Prostate gland (tissue), 2 donors: ENCODE results near the gene PEX11G. TPM values are rescaled to one million over a fixed set of nuclear protein-coding genes. Genes with fewer than 3 reads are reported as not detected.

Experiments used
- DNase-seq: peaks from one replicate; pipeline ENCODE4 v3.0.0-alpha.2; 2019; ENCODE audit warnings: low spot score
- H3K27ac ChIP-seq, 2 donors: fragments of 200-600 bp; sonication (generic); 2 replicates each; pipeline ENCODE4 v1.5.1; 2017 to 2019
- H3K27me3 ChIP-seq: fragments of 200-600 bp; sonication (generic); replicated peaks from 2 replicates; pipeline ENCODE4 v1.5.1; 2019; ENCODE audit not compliant: insufficient read depth
- H3K36me3 ChIP-seq, 2 donors: fragments of 200-600 bp; sonication (generic); 1 replicate in 1 of 2; 2 replicates in 1 of 2; pipeline versions ENCODE4 v1.5.1 to v1.8.1; 2017 to 2019
- H3K4me1 ChIP-seq: fragments of 200-600 bp; sonication (generic); replicated peaks from 2 replicates; pipeline ENCODE4 v1.5.1; 2019
- H3K4me3 ChIP-seq, 2 donors: fragments of 200-600 bp; sonication (generic); 2 replicates each; pipeline ENCODE4 v1.5.1; 2017 to 2019
- H3K9me3 ChIP-seq: fragments of 200-600 bp; sonication (generic); 2 replicates; pipeline ENCODE4 v1.5.1; 2017
- CTCF ChIP-seq, 4 experiments: fragments of 200-600 bp in 2 of 4; fragments of 450-650 bp in 2 of 4; sonication (generic) in 2 of 4; IDR thresholded peaks; 1 replicate in 3 of 4; 2 replicates in 1 of 4; pipeline ENCODE4 v1.5.1; 2016 to 2019; ENCODE audit warnings: antibody characterized with exemption in 4 of 4, mild to moderate bottlenecking in 2 of 4, moderate library complexity in 2 of 4
- POLR2A ChIP-seq: fragments of 450-650 bp; IDR thresholded peaks from one replicate; pipeline ENCODE4 v1.6.1; 2016; ENCODE audit warnings: antibody characterized with exemption, mild to moderate bottlenecking
- POLR2AphosphoS5 ChIP-seq: sonication (generic); formaldehyde crosslinking; IDR thresholded peaks from one replicate; pipeline ENCODE4 v1.6.1; 2017; ENCODE audit warnings: antibody characterized with exemption
- WGBS: methylation state at CpG from one replicate; pipeline ENCODE4 v1.1.5; 2018; 5-methylcytosine and 5-hydroxymethylcytosine counted together
- intact Hi-C: fragments of 100-400 bp; cut with DNase I; formaldehyde crosslinking; loops from one replicate; pipeline ENCODE4 v1.14.2; 2022
- total RNA-seq, 2 donors: library from RNA; depleted of rRNA; stranded (reverse); fragments of >200 nt; gene quantifications; one replicate each; pipeline ENCODE4 v1.1.0, GENCODE V29; 2016

Gene PEX11G
- total RNA-seq, 2 donors from 2014 or later: 13.1 to 17.4 TPM

- H3K36me3 ChIP-seq: no peaks in the 10 kb centered on the region
- H3K27ac ChIP-seq: no peak overlapping the region
- H3K4me1 ChIP-seq: no peaks in the 10 kb centered on the region
- no peak overlapping the region for H3K4me3 ChIP-seq
- DNase-seq: no peak
- H3K27me3 ChIP-seq: no peaks in the 10 kb centered on the region
- no peaks in the 10 kb centered on the region for H3K9me3 ChIP-seq
- intact Hi-C loops: no loop called here
- TF ChIP-seq POLR2A (no peak), CTCF (IDR thresholded peaks at IDR 0.05) (no peak), POLR2AphosphoS5 (no peak)
- WGBS: 82% methylated on average over 4 of the region's 9 CpGs
Observed at GRCh38 chr19:7478843-7479227, 10.0 kb downstream of the PEX11G start.

- Histone ChIP-seq H3K27ac (no peak overlapping the region), H3K27me3 (no peaks in the 10 kb centered on the region), H3K4me1 (no peaks in the 10 kb centered on the region), H3K36me3 (no peaks in the 10 kb centered on the region), H3K9me3 (no peaks in the 10 kb centered on the region), H3K4me3 (no peak overlapping the region)
- TF ChIP-seq CTCF (IDR thresholded peaks at IDR 0.05) (no peak), POLR2AphosphoS5 (no peak), POLR2A (no peak)
- DNase-seq: no peak
- intact Hi-C loops: no loop called here
- 55% methylated on average over 16 of the region's 26 CpGs for WGBS
Observed at GRCh38 chr19:7478173-7478842, 10.5 kb downstream of the PEX11G start.

DNA sequence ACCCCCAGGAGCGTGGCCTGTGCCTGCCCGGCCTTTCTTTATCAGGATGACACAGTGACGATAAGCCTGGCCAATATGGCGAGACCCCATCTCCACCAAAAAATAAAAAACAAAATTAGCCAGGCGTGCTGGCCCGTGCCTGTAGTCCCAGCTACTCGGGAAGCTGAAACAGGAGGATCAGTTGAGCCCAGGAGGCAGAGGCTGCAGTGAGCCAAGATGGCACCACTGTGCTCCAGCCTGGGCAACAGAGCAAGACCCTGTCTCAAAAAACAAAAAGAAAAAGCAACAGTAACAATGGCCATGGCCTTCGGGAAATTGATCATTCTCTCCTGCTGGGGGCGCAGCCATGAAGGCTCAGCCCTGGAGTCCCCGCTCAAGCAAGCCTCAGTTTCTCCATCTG is 11.1 kb downstream of the PEX11G start:
- Histone ChIP-seq H3K9me3 (no peaks in the 10 kb centered on the region), H3K27ac (no peak overlapping the region), H3K4me1 (no peaks in the 10 kb centered on the region), H3K36me3 (no peaks in the 10 kb centered on the region), H3K27me3 (no peaks in the 10 kb centered on the region), H3K4me3 (no peak overlapping the region)
- no peak for TF ChIP-seq POLR2A
- TF ChIP-seq POLR2AphosphoS5: no peak
- no peak for TF ChIP-seq CTCF (IDR thresholded peaks at IDR 0.05)
- WGBS: 96% methylated on average over 10 of the region's 10 CpGs
- intact Hi-C loops: no loop called here
- DNase-seq: no peak

DNA sequence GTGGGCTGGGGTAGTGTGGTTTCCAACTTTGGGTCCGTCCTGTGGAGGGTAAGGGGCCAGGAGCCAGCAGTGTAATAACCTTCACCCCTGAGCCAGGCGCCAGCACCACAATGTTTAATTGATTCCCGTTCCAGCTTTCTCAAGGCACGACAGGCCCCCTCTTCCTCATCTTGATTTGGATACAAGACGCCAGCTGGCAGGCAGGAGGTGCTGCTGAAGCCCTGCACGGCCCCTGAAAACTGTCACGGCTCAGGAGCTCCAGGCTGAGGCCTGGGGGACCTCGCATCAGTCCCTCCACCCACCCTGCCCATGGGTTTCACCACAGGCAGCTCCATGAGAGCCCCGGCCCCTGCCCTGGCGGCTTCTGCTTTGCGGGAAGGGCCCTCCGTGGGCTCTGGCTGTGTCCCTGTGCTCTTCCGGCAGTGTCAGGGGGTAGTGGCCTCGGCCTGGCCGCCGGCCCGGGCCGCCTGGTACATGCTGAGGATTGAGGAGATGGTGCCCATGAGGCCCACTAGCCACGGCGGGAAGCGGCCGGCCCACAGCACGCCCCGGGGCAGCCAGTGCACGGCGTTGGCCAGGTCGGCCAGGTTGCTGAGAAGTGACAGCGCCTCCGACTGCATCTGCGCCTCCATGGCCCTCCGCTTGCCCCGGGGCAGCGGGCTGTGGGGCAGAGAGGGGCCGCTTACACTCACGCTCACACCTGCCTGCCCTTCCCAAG is 11.9 kb downstream of the PEX11G start:
- intact Hi-C loops: no loop called here
- Histone ChIP-seq H3K27me3 (no peaks in the 10 kb centered on the region), H3K36me3 (no peaks in the 10 kb centered on the region), H3K9me3 (no peaks in the 10 kb centered on the region), H3K27ac (no peak overlapping the region), H3K4me3 (no peak overlapping the region), H3K4me1 (no peaks in the 10 kb centered on the region)
- DNase-seq: no peak
- TF ChIP-seq POLR2AphosphoS5 (no peak), CTCF (IDR thresholded peaks at IDR 0.05) (no peak), POLR2A (no peak)
- WGBS: 74% methylated on average over 20 of the region's 35 CpGs

GRCh38 chr19:7476241-7476640 is 12.6 kb downstream of the PEX11G start:
- H3K4me1 ChIP-seq: no peaks in the 10 kb centered on the region
- intact Hi-C loops: no loop called here
- H3K27me3 ChIP-seq: no peaks in the 10 kb centered on the region
- no peaks in the 10 kb centered on the region for H3K9me3 ChIP-seq
- DNase-seq: no peak
- WGBS: 85% methylated on average over 7 of the region's 7 CpGs
- no peak overlapping the region for H3K27ac ChIP-seq
- TF ChIP-seq POLR2AphosphoS5 (no peak), POLR2A (no peak), CTCF (IDR thresholded peaks at IDR 0.05) (no peak)
- no peaks in the 10 kb centered on the region for H3K36me3 ChIP-seq
- H3K4me3 ChIP-seq: no peak overlapping the region
